GF-D8 (cell line): ENCODE data around the gene PITPNB.

Experiments
- DNase-seq: peaks from one replicate; lab custom pipeline; 2025; lab: John Stamatoyannopoulos, UW

Gene PITPNB

DNA sequence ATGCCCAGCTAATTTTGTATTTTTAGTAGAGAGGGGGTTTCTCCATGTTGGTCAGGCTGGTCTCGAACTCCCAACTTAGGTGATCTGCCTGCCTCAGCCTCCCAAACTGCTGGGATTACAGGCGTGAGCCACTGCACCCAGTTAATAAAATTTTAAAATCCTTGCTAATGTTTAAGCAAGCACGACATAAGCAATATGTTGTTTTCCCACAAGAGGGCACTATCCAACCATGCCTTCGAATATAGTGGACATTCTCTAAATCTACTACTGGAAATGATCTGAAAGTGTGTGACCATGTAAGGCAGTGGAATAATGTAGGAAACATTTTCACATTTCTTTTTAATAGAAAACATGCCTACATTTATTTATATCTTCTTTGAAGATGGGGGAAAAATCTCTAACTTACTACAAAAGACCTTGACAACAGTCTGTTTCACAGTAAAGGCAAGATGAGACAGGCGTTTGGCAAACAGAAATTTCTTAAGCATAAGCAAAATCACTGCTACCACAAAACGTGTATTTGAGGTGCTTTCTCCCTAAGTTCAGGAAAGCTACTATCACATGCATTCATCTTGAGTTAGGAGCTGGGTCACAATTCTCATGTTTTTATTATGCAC lies 38.2 kb downstream of the PITPNB start:
- DNase-seq = peak; percentile 6

DNA sequence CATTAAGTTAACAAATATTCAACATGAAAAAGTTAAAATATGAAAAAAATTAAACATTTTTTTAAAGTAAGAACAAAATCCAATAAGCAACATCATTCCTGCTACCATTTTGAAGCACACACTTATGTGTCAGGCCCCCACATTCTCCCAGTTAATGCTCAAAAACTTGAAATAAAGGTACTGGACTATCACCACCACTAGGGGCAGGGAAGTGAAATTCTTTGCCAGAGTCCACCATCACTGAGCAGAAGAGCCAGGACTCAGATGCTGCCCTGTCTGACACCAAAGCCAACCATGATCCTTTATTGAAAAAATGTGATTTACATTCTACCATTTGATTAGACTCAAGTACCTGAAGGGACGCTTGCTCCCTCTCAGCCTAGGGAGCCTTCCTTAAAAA lies 39.1 kb downstream of the PITPNB start:
- no peak for DNase-seq

- no peak for DNase-seq
These were observed 40.5 kb downstream of the PITPNB start for GRCh38 chr22:27878541-27878940.

DNA sequence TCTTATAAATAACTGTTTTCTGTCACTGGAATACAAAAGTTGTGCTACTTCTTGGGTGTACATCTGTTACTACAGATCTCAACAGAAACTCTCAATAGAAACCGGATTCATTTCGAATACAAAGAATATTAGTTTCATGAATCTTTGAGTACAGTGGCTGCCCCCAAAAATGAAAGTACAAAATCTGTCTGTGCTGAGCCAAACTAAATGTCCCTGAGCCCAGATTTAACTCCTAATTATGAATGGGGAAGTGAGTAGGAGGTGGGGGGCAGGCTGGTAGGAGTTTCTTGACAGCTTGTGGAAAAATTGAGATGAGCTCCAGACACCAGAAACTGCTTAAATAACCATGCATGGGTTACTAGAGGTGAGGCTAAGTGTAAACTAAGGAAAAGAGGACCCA lies 41.6 kb downstream of the PITPNB start:
- DNase-seq = no peak

DNA sequence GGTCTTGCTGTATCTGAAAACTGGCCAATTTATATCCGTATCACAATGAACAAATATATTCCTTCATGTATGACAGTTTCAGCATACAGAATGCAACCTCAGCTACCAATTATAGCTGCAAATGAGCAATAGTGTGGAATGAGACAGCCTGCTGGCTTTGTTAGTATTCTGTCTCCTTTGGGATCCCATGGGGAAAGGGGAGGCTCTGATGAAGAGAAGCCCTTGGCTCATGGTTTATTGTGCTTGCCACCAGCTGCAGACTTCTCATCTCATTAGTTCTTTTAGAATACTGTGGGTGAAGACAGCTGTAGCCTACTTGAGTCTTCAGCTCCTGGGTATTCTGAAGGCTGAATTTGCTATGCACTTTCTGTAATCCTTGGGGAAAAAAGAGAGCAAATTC lies 42.4 kb downstream of the PITPNB start:
- no peak for DNase-seq

DNA sequence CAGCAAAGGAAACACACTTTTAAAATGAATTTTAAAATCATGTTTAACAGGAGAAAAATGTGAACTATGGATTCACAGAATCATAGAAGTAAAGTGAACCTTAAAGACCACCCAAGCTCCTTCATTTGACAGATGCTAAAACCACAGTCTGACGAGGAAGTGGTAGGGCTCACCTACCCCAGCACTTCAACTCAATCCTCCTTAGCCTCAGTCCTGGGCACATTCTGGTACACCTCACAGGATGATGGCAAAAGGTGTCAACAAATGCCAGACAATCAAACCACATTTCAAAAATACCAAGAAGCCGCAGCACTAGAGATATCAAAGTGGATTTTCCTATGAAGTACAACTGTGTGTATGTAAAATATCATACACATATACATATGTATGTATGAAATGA lies 43.1 kb downstream of the PITPNB start:
- DNase-seq = no peak

GRCh38 chr22:27874764-27875163 lies 44.3 kb downstream of the PITPNB start:
- no peak for DNase-seq

- DNase-seq = no peak
These were observed 44.9 kb downstream of the PITPNB start for GRCh38 chr22:27874185-27874584.

DNA sequence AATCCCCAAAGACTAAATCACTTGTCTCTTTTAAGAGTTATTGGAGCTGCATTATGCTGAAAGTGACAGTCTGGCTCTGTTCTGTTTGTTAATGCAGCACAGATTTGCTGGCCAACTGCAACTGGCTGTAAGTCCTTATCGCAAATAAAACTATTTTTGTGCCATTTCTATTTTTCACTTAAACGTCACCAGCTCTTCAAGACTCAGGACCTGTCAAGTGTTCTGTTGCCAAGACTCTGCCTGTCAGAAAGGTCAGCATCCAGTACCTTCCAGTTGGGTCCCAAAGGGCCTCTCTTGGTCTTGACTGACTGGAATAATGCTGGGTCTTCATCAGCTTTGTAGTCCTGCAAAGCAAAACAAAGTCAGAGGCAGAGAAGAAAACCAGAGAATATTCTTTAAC lies 45.6 kb downstream of the PITPNB start:
- DNase-seq = no peak

DNA sequence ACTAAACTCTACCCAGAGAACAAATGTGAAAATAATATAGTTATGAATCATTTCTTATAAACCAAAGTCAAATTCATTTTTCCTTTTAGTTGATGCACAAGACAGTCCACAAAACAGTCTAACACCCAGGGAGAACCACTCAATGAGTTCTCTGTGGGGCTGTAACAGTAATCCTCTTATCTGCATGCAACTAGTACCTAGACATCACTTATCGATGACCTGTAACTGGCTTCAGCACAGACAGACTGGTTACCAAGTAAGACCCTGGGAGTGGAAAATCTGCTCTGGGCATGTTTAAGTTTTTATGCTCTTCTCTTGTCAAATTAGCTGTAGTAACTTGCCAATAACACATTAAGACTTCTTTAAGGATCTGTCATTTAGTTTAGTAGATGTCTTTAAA lies 46.6 kb downstream of the PITPNB start:
- no peak for DNase-seq

DNA sequence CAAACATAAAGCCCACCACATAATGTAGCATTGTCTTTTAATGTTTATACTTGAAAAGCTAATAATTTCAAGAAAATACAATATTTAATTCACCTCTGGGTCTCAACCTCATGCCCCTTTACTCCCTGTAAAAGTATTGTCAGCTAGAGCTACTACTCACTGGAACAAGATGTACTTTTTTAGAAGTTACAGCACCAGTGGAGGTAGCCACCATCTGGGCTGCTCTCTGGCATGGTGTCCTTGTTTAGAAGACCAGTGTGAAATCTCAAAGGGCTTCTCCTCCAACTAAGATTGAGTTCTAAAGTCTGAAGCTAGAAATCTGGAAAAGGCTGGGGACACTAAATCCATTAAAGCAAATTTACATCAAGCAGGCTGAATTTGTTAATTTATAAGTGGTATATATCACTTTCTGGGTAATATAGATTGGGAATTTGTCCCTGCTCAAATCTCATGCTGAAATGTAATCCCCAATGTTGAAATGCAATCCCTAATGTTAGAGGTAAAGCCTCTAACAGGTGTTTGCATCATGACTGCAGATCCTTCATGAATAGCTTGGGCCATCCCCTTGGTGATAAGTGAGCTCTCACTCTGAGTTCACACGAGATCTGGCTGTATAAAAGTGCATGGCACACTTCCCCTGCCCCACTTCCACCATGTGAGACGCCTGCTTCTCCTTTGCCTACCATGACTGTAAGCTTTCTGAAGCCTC lies 47.6 kb downstream of the PITPNB start:
- no peak for DNase-seq

GRCh38 chr22:27870234-27871191 lies 48.5 kb downstream of the PITPNB start:
- DNase-seq = no peak

DNA sequence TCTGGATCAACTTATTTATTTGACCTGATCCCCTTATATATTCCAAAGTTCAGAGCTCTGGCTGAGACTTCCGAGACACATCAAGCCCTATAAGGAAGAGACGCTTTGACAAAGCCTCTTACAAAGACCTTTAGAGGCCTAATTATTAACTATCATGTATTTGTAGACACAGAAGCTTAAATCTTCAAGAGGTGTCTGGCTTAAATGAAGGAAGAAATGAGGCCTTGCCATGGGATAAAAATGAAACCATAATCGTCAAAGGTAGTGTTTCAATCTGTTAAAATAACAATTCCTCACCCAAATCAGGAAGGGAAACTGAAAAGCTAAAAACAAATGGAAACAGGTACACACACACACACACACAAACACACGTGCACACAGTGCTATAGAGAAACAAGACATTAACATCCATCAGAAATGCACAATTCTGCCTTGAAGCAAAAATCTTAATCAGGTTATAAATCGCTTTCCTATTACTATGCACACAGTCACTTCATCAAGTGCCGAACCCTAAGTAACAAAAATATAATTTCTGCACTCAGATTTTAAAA lies 50.2 kb downstream of the PITPNB start:
- no peak for DNase-seq

DNA sequence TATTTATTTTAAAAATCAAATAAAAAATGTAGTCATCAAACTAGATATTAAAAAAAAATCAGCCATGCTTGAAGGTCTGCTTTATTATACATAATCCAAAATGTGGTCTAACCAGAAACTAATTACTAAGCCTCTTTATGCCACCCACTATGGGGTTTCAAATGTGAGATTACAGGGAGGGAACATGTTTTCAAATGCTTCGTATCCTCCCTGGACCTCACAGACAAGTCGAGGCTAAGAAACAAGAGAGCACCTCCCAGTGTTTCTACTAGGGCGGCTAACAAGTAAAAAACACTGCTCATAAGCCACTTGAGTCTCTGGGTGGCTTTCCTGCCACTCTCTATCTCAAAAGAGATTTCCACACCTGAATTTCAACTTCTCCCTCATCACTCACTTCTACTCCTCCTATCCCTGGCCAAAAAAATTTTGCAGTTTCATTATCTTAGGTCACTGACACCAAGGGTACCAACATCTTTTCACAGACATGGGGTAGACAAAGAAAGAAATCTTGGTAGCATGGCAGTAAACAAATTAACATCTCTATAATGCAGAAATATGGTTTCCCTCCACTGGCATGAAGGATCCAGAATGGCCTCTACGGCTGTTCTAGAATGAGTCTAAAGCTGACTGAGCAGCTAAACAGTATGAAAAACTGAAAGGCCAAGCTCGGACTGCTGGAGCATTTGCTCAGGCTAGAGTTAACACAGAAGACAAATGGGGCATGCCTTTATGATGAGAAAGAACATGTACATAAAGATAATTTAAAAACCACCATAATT lies 50.9 kb downstream of the PITPNB start:
- DNase-seq = no peak

- DNase-seq = no peak
These were observed 51.7 kb downstream of the PITPNB start for GRCh38 chr22:27867085-27867952.

GRCh38 chr22:27866135-27867084 lies 52.6 kb downstream of the PITPNB start:
- DNase-seq = no peak

GRCh38 chr22:27865496-27865895 lies 53.6 kb downstream of the PITPNB start:
- no peak for DNase-seq

GRCh38 chr22:27863556-27863955 lies 55.5 kb downstream of the PITPNB start:
- DNase-seq = no peak

DNA sequence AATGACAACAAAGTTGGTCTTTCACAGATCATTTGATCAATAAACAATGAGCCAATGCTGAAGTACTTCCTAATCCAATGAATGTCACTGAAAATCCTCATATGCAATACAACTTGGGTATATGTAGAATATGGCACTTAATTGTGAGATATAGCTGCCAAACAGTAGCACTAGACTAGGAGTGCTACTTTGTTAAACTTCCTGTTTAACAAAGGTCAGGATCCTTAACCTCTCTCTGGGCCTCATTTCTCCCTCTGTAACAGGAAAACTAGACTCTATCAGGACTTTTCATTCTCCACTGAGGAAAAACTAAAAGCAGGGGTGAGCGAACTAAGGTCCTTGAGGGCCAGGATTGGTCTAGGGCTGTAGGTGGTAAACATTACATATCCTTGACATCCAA lies 56.1 kb downstream of the PITPNB start:
- no peak for DNase-seq

GRCh38 chr22:27859336-27859735 lies 59.7 kb downstream of the PITPNB start:
- no peak for DNase-seq
